Liver (tissue), 9 donors: ENCODE data around the gene ADGRD1. TPM values are rescaled to one million over a fixed set of nuclear protein-coding genes. Genes with fewer than 3 reads are reported as not detected.

Source experiments
- DNase-seq: peaks from one replicate; pipeline ENCODE4 v3.0.0-alpha.2; 2017; ENCODE audit warnings: low spot score
- H3K27ac ChIP-seq, 2 donors: one replicate each; pipeline ENCODE4 v1.7.0; 2013; ENCODE audit warnings: inconsistent platforms in 2 of 2, low read length in 2 of 2, control low read depth in 1 of 2, low read depth in 1 of 2, mild to moderate bottlenecking in 1 of 2
- H3K27me3 ChIP-seq, 4 donors: one replicate each; pipeline versions ENCODE4 v1.6.1 to v1.7.0; 2013; ENCODE audit warnings: low read length in 3 of 4, inconsistent platforms in 1 of 4, mild to moderate bottlenecking in 1 of 4, moderate library complexity in 1 of 4; ENCODE audit not compliant: control insufficient read depth in 4 of 4, insufficient read depth in 4 of 4
- H3K36me3 ChIP-seq, 4 donors: one replicate each; pipeline versions ENCODE4 v1.6.1 to v1.7.0; 2013; ENCODE audit warnings: low read length in 3 of 4, mild to moderate bottlenecking in 3 of 4, low read depth in 1 of 4, moderate library complexity in 1 of 4; ENCODE audit not compliant: control insufficient read depth in 4 of 4, insufficient read depth in 3 of 4
- H3K4me1 ChIP-seq, 4 donors: one replicate each; pipeline versions ENCODE4 v1.6.1 to v1.7.0; 2013; ENCODE audit warnings: low read length in 3 of 4, mild to moderate bottlenecking in 3 of 4, moderate library complexity in 1 of 4; ENCODE audit not compliant: control insufficient read depth in 4 of 4, insufficient read depth in 4 of 4
- H3K4me3 ChIP-seq, 3 donors: one replicate each; pipeline versions ENCODE4 v1.6.1 to v1.7.0; 2013; ENCODE audit warnings: low read length in 3 of 3, control low read depth in 1 of 3, low read depth in 1 of 3, mild to moderate bottlenecking in 1 of 3
- H3K9ac ChIP-seq, 2 donors: one replicate each; pipeline ENCODE4 v1.7.0; 2013; ENCODE audit warnings: low read length in 2 of 2, mild to moderate bottlenecking in 2 of 2, moderate library complexity in 2 of 2, control low read depth in 1 of 2, low read depth in 1 of 2
- H3K9me3 ChIP-seq, 4 donors: one replicate each; pipeline versions ENCODE4 v1.6.1 to v1.7.0; 2013; ENCODE audit warnings: low read length in 3 of 4; ENCODE audit not compliant: control insufficient read depth in 4 of 4
- ATF3 ChIP-seq: IDR thresholded peaks from 2 replicates; pipeline ENCODE4 v1.6.1; 2016; ENCODE audit warnings: antibody characterized with exemption
- CTCF ChIP-seq: fragments of 150-350 bp; IDR thresholded peaks from 2 replicates; pipeline ENCODE4 v1.5.1; 2017; ENCODE audit warnings: improper control_type of control experiment, low read depth, low read length; ENCODE audit not compliant: missing input control
- EGR1 ChIP-seq, 2 donors: IDR thresholded peaks; 2 replicates each; pipeline ENCODE4 v1.6.1; 2016 to 2018; ENCODE audit warnings: antibody characterized with exemption in 2 of 2, low read depth in 2 of 2
- FOXA2 ChIP-seq: IDR thresholded peaks from 2 replicates; pipeline ENCODE4 v1.6.1; 2016; ENCODE audit warnings: antibody characterized with exemption
- GABPA ChIP-seq, 2 donors: IDR thresholded peaks in 1 of 2; conservative IDR thresholded peaks in 1 of 2; 2 replicates each; pipeline ENCODE4 v1.6.1; 2016; ENCODE audit warnings: antibody characterized with exemption in 2 of 2, mild to moderate bottlenecking in 1 of 2, moderate library complexity in 1 of 2
- HNF4A ChIP-seq, 2 donors: conservative IDR thresholded peaks; 2 replicates each; pipeline ENCODE4 v1.6.1; 2016; ENCODE audit warnings: antibody characterized with exemption in 2 of 2, mild to moderate bottlenecking in 2 of 2
- HNF4G ChIP-seq: IDR thresholded peaks from 2 replicates; pipeline ENCODE4 v1.6.1; 2016; ENCODE audit warnings: antibody characterized with exemption
- JUND ChIP-seq, 2 donors: IDR thresholded peaks; 2 replicates each; pipeline ENCODE4 v1.6.1; 2016; ENCODE audit warnings: antibody characterized with exemption in 2 of 2
- MAX ChIP-seq: IDR thresholded peaks from 2 replicates; pipeline ENCODE4 v1.6.1; 2016; ENCODE audit warnings: antibody characterized with exemption
- NR2F2 ChIP-seq: IDR thresholded peaks from 2 replicates; pipeline ENCODE4 v1.6.1; 2016; ENCODE audit warnings: antibody characterized with exemption
- RAD21 ChIP-seq, 2 donors: IDR thresholded peaks; 2 replicates each; pipeline ENCODE4 v1.6.1; 2016; ENCODE audit warnings: antibody characterized with exemption in 2 of 2, mild to moderate bottlenecking in 2 of 2
- REST ChIP-seq: IDR thresholded peaks from 2 replicates; pipeline ENCODE4 v1.6.1; 2016; ENCODE audit warnings: antibody characterized with exemption, mild to moderate bottlenecking
- RXRA ChIP-seq, 2 donors: IDR thresholded peaks; 2 replicates each; pipeline ENCODE4 v1.6.1; 2017 to 2018; ENCODE audit warnings: antibody characterized with exemption in 2 of 2, mild to moderate bottlenecking in 1 of 2
- SP1 ChIP-seq: IDR thresholded peaks from 2 replicates; pipeline ENCODE4 v1.6.1; 2018; ENCODE audit warnings: antibody characterized with exemption, mild to moderate bottlenecking
- YY1 ChIP-seq: IDR thresholded peaks from 2 replicates; pipeline ENCODE4 v1.6.1; 2016; ENCODE audit warnings: antibody characterized with exemption, mild to moderate bottlenecking
- ZBTB33 ChIP-seq: IDR thresholded peaks from 2 replicates; pipeline ENCODE4 v1.6.1; 2016; ENCODE audit warnings: antibody characterized with exemption
- WGBS: extraction: QIAGEN DNeasy Blood & Tissue Kit; methylation state at CpG from one replicate; pipeline ENCODE4 v1.1.7; 2013; 5-methylcytosine and 5-hydroxymethylcytosine counted together
- polyA plus RNA-seq, 2 donors: library from polyadenylated mRNA; stranded (reverse) in 1 of 2; unstranded in 1 of 2; fragments of 200-250 nt in 1 of 2; fragments of >200 nt in 1 of 2; fragmentation: Nextera tagmentation in 1 of 2; extraction: Ambion mirVana in 1 of 2; gene quantifications; one replicate each; pipeline versions ENCODE4 v1.2.1 to v1.2.3, GENCODE V29; 2013 to 2015
- total RNA-seq, 2 donors: library from RNA; depleted of rRNA; stranded (reverse); fragments of >200 nt; gene quantifications; one replicate each; pipeline ENCODE4 v1.2.3, GENCODE V29; 2014
- donor health status: healthy.
- donor health status: healthy.
- donor health status: healthy.
- donor health status: healthy.
- donor health status: healthy.

ADGRD1 gene
- total and polyA plus RNA-seq, 4 donors: 2.7 to 7.1 (median 4.6) TPM

GRCh38 chr12:131008131-131008912, 54.6 kb downstream of the ADGRD1 start:
- TF ChIP-seq CTCF: no peak
- TF ChIP-seq GABPA (IDR thresholded peaks at IDR 0.05 in 1 of 2, conservative IDR thresholded peaks at IDR 0.05 in 1 of 2): no peak
- TF ChIP-seq RXRA (IDR thresholded peaks at IDR 0.05): no peak
- TF ChIP-seq MAX: no peak
- TF ChIP-seq HNF4G: no peak
- no peak for TF ChIP-seq EGR1 (IDR thresholded peaks at IDR 0.05; ENCODE audit: low read depth in 2 of 2)
- TF ChIP-seq SP1: no peak
- no peak for TF ChIP-seq JUND (IDR thresholded peaks at IDR 0.05)
- TF ChIP-seq HNF4A (conservative IDR thresholded peaks at IDR 0.05): no peak
- no peak for TF ChIP-seq NR2F2
- no peak for TF ChIP-seq RAD21 (IDR thresholded peaks at IDR 0.05)
- no peak for TF ChIP-seq REST
- no peak for TF ChIP-seq ZBTB33
- no peak for TF ChIP-seq YY1
- TF ChIP-seq FOXA2: no peak
- no peak for TF ChIP-seq ATF3
- Histone ChIP-seq H3K36me3 (no peaks in the 10 kb centered on the region), H3K9me3 (no peaks in the 10 kb centered on the region), H3K27ac (peak overlapping the region; percentile 66 to 67), H3K4me1 (peaks cover 15 to 30% (median 23%) of the 10 kb centered on the region in 4 donors), H3K4me3 (no peak overlapping the region), H3K27me3 (no peaks in the 10 kb centered on the region), H3K9ac (no peak overlapping the region)
- WGBS: 92% methylated on average over 26 of the region's 26 CpGs
- no peak for DNase-seq
